ENCODE data around the gene NRSN1. TPM values are rescaled to one million over a fixed set of nuclear protein-coding genes. Genes with fewer than 3 reads are reported as not detected.

The NRSN1 gene
- total RNA-seq, 1 experiment from 2014 or later, result not detected

DNA sequence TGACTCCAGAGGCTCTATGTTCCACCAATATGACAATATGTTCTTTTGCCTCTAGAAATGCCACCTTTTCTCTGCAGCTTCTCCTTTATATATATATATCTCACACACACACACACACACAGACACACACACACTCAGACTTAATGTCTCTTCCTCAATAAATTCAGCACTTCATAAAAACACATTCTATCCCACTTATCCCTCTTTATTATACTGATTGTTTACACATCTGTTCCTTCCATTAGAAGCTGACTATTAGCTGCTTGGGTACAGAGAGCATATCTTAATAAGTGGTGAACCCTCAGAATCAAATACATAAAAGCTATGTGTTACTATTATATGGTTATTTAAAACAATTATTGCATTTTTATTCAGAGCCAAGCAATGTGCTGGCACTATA, 23.3 kb downstream of the NRSN1 start:
- Histone ChIP-seq H3T11ph (ENCODE audit: low read length) (no peak overlapping the region), H2BK12ac (ENCODE audit: insufficient read length, low read depth, low read length) (no peak overlapping the region), H3K56ac (ENCODE audit: insufficient read length, low read depth, low read length) (no peak overlapping the region), H3K4ac (ENCODE audit: low read depth, low read length) (no peak overlapping the region), H3K79me1 (ENCODE audit: insufficient read depth, low read depth, low read length, poor library complexity, severe bottlenecking) (no peaks in the 10 kb centered on the region), H3K4me1 (ENCODE audit: insufficient read depth, low read length) (no peaks in the 10 kb centered on the region), H3K4me2 (ENCODE audit: insufficient read depth, insufficient read length, low read length) (no peak overlapping the region), H2BK20ac (ENCODE audit: low read depth, low read length, poor library complexity, severe bottlenecking) (no peak overlapping the region), H2AK5ac (ENCODE audit: insufficient read length, low read length) (no peak overlapping the region), H3K23ac (ENCODE audit: insufficient read length, low read depth, low read length) (no peak overlapping the region), H4K20me1 (ENCODE audit: control insufficient read depth, insufficient read depth, insufficient read length) (no peaks in the 10 kb centered on the region), H2BK15ac (ENCODE audit: low read depth, low read length) (no peak overlapping the region), H3K9me3 (ENCODE audit: control insufficient read depth, low read depth, low read length) (no peaks in the 10 kb centered on the region), H3K27ac (ENCODE audit: insufficient read length, low read depth, low read length) (no peak overlapping the region), H2AFZ (ENCODE audit: low read length) (no peak overlapping the region), H2BK120ac (ENCODE audit: low read depth, low read length, poor library complexity, severe bottlenecking) (no peak overlapping the region), H4K5ac (ENCODE audit: insufficient read length, low read depth, low read length) (no peak overlapping the region), H3K9ac (ENCODE audit: extremely low read depth, insufficient read length, low read length) (no peak overlapping the region), H3K23me2 (ENCODE audit: insufficient read length, low read depth, low read length, poor library complexity, severe bottlenecking) (no peaks in the 10 kb centered on the region), H4K8ac (replicated peaks; ENCODE audit: insufficient read length, low read depth, low read length) (no peak overlapping the region), H2BK5ac (ENCODE audit: insufficient read length, low read length) (no peak overlapping the region), H3K18ac (ENCODE audit: insufficient read length, low read depth, low read length) (no peak overlapping the region), H3K27me3 (ENCODE audit: insufficient read depth, low read length) (no peaks in the 10 kb centered on the region), H3K14ac (ENCODE audit: insufficient read depth, low read length) (no peak overlapping the region), H3K79me2 (ENCODE audit: insufficient read depth, low read length) (no peaks in the 10 kb centered on the region), H4K91ac (ENCODE audit: insufficient read length, low read depth, low read length) (no peak overlapping the region)
- H3K9me3 Mint-ChIP-seq, result peaks cover 0 to 5% of the 10 kb centered on the region in 2 experiments; a peak in 1 of 5 replicates
- H3K4me3 Mint-ChIP-seq, result no peak overlapping the region
- peaks cover 0 to 4% of the 10 kb centered on the region in 2 experiments; a peak in 2 of 4 replicates for H3K4me1 Mint-ChIP-seq
- no peaks in the 10 kb centered on the region; the same call in 1 of the 2 replicates for H3K27me3 Mint-ChIP-seq (ENCODE audit: low read depth)
- no peaks in the 10 kb centered on the region for H3K36me3 Mint-ChIP-seq (ENCODE audit: insufficient read depth in 1 of 3, low read depth in 3 of 3)
- DNase-seq, result no peak
- no peak overlapping the region for H3K27ac Mint-ChIP-seq
- TF ChIP-seq, protein P1, sequence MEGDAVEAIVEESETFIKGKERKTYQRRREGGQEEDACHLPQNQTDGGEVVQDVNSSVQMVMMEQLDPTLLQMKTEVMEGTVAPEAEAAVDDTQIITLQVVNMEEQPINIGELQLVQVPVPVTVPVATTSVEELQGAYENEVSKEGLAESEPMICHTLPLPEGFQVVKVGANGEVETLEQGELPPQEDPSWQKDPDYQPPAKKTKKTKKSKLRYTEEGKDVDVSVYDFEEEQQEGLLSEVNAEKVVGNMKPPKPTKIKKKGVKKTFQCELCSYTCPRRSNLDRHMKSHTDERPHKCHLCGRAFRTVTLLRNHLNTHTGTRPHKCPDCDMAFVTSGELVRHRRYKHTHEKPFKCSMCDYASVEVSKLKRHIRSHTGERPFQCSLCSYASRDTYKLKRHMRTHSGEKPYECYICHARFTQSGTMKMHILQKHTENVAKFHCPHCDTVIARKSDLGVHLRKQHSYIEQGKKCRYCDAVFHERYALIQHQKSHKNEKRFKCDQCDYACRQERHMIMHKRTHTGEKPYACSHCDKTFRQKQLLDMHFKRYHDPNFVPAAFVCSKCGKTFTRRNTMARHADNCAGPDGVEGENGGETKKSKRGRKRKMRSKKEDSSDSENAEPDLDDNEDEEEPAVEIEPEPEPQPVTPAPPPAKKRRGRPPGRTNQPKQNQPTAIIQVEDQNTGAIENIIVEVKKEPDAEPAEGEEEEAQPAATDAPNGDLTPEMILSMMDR (conservative IDR thresholded peaks at IDR 0.05), result no peak
